Inflammatory macrophage treated with lipopolysaccharide for 1 hour (primary cell): ENCODE measurements around the gene TCF25.
"Not testable (repeated sequence)": the region's sequence is repeated elsewhere in the genome, so short reads cannot be mapped to it uniquely, and the experiment has no call there.

Source experiments
- DNase-seq, 2 donors: peaks; one replicate each; pipeline ENCODE4 v3.0.0-alpha.2; 2020 to 2022

Gene TCF25

DNA sequence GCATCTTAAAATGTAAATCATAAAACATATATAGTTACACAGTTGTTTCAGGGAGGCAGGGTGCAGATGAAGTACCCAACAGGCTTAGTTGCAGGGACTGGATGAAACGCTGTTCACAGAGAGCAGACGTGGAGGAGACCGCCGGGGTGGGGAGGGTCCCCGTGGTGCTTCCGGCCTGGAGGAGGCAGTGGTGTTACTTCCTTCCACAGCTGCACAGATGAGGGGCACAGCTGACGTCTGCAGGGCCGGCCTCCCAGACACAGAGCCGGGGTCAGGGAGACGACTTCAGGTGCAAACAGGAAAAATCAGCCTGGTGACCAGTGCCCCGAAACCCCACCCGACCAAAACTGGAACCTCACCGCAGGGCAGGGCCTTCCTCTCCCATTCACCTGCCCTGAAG is 28.0 kb upstream of the TCF25 start:
- DNase-seq = no peak

DNA sequence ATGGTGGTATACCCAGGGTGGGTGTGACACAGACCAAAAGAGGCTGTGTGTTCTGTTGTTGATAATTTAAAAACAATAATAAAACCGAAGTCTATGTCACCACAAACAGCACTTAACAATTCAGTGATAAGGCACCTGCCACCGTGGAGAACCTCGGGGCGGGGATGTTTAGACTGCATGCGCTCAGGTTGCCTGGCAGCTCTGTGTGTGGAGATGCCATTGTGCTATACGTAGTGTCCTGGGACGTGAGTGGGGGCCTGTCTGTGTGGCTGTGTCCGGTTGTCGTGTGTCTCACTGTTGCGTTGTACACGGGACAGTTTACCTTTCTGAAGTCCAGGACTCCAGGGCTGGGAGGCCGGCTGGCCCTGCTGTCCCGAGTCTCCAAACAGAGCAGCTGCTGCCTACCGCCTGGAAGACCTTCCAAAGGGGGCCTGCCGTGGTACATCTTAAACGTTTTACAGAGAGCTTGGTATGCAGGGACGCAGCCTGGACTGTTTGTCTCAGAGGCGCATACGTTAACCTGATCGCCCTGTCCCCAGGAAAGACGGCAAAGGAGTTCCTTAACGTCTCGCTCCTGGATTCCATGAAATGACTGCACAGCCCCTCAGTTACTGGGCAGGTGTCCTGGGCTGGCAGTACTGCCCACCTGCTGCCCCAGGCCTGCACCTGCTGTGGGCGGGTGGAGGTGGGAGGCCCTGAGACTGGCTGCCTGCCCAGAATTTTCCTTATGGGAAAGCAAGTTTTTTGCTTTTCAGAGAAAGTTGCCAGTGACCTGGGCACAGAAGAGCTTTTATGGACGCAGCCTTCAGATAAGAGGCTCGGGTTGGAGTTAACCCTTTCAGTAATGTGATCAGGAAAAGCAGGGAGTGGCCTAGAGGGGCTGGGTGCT is 26.1 kb upstream of the TCF25 start:
- no peak for DNase-seq

DNA sequence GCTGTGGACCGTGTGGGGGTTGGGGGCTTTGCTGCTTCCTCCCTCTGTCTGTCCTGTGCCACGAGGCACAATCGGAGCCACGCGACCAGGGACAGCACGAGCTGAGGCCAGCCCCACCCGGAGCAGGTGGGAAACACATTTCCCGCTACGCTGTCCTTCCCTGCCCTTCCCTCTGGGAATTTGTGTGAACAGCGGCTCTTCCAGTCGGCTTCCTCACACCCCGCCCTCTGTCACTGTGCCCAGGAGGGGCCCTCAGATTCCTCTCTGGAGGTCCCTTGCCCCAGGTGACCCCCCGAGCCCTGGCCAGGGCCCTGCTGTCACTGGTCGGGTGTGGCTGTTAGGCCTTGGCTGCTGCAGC is 25.5 kb upstream of the TCF25 start:
- DNase-seq = no peak

DNA sequence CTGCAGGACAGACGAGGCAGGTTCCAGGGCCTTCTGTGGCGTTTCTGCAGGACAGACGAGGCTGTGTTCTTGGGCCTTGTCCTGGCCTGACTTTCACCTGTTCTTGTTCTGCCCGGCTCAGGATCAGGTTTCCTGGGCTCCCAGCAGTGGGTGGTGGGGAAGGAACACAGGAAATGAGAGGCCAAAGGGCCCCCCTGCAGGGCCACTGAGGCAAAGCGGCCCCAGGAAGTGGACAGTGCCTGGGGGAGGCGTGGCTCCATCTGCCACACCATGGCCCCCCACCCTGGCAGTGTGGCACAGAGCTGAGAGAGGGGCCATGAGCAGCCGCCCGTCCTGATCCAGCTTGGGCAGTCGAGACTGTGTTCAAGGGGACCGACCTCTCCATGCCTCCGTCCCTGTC is 24.4 kb upstream of the TCF25 start:
- DNase-seq = no peak

DNA sequence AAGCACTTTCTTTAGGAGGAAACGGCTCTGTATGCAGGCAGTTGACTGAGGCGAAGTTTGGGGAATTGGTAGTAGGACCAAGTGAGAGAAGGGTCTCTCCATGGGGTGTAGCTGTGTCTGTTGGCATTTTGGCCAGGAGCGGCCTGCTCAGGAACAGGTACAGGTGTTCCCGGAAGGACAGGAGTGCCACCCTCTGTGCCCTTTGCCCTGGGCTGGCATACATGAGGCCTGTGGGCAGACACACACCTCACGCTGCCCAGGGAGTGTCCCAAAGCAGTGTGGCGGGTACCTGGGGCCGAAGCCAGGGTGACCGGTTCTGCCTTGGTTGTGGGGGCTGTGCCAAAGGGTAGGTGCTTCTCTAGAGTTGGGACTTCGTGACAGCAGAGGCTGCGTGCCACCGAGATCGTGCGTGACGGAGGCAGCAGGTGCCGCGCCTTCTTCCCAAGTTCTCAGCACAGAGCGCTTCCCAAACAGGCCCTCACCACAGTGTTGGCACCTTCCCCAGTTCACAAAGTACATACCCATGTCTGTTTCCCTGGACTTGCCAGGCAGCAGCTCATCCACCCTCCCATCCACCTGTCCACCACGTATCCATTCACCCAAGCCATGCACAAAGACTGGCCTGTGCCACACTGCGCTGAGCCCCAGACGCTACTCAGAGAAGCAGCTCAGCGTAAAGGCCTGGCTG is 19.9 kb upstream of the TCF25 start:
- DNase-seq = no peak

DNA sequence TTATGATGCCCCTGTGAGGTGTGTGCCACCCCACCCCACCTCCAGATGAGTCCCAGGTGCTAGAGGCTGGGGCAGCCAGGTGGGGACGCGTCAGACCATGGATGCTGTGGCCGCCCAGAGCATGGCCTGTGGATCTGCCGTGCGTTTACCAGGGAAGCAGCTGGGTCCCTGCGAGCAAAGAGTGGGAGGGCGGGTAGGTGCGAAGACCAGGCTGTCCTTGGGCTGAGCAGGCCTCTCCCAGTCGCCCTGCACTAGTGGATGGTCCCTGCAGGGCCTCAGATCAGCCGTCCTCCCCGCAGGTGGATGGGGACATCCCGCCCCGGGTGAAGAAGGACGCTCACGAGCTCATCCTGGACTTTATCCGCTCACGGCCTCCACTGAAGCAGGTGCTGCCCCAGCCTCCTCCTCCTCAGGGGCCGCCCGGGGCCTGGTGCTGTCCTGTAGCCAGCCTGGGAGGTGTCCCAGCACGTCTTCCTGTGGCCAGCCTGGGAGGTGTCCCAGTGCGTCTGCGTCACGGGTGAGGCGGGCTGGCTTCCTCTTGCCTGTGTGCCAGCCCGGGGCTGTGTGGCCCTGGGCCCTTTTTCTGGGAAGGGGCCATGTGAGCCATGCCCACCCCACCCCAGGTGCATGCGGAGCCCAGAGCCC is 18.0 kb upstream of the TCF25 start:
- no peak for DNase-seq

DNA sequence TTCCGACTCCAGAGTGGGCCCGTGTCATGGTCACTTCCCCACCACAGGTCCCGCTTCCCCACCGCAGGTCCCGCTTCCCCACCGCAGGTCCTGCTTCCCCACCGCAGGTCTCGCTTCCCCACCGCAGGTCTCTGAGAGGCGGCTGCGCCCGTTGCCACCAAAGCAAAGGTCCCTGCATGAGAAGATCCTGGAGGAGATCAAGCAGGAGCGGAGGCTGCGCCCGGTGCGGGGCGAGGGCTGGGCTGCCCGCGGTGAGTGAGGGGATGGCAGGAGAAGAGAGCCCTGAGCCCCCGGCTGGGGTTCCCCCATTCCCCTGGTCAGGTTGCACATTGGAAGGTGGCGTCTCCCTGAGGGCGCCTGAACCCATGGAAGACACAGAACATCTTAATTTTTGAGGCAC is 17.4 kb upstream of the TCF25 start:
- DNase-seq = no peak

DNA sequence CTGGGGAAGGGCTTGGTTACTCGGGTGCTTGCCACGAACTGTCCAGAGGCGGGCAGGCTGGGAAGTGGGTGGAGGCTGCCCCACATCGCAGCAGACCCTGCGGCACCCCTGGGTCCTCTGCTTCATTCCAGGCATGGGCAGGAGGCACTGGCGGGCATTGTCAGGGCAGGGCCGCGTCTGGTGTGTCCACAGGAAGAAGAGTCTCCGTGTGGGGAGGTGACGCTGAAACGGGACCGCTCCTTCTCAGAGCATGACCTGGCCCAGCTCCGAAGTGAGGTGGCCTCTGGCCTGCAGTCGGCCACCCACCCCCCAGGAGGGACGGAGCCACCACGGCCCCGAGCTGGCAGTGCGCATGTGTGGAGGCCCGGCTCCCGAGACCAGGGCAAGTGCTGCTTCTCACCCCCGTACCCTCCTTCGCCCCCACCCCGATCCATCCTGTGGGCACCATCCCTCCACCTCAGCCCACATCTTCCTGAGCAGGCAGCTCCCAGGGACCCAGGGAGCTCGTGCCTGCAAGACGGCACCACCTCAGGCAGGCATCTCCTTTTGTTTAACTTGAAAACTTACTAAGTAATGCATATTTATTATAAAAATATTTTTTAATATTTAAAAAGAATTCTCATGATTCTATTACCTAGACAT is 14.3 kb upstream of the TCF25 start:
- DNase-seq = no peak

DNA sequence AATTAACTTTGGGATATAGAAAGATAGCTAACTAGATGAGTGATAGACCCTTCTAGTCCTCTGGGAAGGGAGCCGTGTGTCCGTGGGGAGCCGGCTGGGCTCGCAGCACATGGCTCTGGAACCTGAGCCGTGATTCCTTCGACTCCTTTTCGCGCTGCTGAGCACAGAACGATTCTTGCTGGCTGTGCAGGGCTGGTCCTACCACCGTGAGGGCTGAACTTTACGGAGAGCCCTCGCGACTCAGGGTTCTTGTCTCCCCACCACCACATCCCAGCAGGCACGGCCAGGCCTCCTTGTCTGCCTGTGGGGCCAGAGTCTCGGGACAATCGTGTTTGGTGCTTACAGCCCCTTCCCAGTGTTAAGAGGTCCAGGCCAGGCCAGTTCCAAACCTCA is 13.8 kb upstream of the TCF25 start:
- DNase-seq = no peak

DNA sequence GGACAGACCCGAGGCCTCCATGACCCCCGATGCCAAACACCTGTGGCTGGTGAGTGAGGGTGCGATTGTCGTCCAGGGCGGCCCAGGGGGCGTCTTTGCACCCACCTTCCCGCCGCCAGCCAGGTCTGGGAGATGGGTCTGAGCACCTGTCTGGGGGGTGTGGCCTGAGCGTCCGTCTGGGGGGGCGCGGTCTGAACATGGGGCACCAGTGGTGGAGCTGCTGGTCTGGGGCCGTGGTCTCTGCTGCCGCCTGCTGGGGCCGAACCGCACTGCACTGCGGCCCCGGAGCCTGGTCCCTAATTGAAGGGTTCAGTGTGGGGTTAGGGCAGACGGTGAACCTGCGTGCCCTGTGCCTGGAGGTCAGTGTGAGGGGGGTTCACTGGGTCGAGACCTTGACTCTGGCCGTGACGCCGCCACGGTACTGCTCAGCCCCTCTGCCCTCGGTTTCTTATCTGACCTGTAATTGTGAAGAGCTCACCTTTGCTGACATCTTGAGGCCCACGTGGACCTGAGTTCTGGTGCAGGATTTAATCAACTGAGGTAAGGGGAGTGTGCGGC is 12.6 kb upstream of the TCF25 start:
- peak; percentile 27 to 84 for DNase-seq

DNA sequence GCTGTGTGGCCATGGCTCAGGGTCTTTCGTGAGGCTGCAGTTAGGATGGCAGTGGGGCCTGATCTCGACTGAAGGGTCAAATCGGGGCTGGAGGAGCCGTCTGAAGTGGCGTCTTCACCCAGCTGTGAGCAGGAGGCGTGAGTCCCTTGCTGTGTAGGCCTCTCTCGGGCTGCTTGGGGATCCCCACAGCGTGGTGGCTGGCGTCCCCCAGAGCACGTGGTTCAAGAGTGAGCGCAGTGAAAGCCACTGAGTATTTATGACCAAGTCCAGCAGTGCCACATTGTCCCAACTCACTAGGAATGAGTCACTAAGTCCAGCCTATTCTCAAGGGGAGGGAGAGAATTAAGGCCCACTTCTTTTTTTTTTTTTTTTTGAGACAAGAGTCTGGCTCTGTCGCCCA is 11.7 kb upstream of the TCF25 start:
- DNase-seq = peak; percentile 20 to 77

DNA sequence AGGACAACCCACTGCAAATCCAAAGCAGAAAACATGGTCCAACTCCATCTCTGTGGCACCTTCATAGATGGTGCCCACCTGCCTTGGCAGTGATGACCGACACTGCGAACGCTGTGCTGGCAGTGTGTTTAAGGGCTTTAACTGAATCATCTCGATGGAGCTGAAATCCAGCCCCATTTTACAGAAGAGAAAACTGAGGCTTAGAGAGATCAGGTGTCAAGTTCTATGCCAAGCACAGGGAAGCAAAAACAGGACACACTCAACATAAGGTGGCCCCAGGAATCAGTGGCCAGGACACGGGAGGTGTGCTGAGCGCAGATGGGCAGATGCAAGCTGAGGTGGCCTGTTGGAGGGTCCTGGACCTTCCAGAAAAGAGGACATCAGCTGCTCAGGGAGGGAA is 10.7 kb upstream of the TCF25 start:
- no peak for DNase-seq

DNA sequence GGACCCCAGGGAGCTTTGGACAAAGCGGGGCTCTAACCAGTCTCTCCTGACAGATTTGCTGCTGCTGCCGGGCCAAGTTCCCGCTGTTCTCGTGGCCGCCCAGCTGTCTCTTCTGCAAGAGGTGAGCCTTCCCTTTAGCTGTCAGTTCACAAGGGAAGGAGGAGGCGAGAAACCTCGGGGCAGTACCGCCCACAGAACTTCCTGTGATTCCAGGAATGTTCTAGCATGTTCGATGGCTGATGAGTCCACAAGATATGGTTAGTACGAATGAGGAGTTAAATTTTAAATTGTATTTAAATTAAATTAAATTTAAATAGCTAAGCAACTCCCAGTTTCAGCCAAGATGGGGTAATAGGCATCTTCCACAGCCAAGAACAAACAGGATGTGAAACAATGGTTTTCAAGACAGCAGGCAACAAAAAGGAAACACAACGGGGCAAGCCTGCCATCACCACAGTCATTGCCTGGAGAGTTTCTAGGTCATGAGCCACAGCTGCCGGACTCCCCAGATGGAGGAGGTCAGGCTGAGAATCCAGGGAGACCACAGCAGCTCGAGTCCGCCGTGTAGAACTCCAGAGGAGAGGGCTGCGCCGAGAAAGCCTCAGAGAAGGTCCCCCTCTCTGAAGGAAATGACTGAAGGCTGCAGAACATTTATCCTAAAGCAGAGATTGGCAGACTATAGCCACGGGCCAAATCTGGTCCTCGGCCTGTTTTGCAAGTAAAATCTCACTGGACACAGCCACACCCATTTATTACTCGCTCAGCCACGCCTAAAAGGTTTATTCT is 9.5 kb upstream of the TCF25 start:
- peak; percentile 75 to 81 for DNase-seq

DNA sequence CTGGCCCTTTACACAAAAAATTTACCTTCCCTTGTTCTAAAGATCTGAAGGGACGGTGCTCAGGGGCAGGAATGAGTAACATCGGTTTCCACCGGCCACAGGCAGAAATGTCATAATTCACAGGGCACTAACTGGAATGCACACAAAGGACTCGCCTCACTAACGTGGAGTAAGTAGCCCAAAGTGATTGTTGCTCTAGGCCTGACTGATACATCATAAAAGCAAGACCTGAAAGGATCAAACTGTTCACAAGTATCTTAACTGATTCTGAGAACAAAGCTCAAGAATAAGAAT is 8.9 kb upstream of the TCF25 start:
- DNase-seq = peak; percentile 19 to 23

DNA sequence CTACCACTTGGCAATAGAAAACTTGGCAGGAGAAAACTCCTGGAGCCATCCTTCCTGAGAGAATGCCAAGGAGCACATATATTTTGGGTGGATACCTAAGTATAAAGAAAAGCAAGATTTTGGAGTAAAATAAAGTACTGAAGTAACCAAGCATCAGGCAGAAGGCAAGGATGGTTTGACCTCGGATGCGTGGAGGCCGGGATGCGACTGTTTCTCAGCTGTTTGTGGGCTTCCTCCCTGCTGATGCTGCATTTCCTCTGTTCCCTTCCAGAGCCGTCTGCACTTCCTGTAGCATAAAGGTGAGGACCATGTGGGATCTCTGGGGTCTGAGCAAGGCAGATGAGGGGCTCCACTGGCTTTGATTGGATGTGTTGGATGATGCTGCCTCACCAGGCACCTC is 5.5 kb upstream of the TCF25 start:
- DNase-seq = no peak

DNA sequence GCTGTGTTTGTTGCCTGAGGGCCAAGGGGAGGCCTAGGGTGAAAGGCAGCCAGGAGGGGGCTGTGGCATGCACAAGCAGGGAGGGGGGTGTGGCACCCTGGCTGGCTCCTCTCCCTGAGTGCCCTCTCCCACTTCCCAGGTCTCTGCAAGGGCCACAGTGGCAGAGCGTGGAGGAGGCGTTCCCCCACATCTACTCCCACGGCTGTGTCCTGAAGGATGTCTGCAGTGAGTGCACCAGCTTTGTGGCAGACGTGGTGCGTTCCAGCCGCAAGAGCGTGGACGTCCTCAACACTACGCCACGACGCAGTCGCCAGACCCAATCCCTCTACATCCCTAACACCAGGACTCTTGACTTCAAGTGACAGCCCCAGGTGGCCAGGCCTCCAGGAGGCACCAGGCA is 3.5 kb upstream of the TCF25 start:
- DNase-seq = no peak

DNA sequence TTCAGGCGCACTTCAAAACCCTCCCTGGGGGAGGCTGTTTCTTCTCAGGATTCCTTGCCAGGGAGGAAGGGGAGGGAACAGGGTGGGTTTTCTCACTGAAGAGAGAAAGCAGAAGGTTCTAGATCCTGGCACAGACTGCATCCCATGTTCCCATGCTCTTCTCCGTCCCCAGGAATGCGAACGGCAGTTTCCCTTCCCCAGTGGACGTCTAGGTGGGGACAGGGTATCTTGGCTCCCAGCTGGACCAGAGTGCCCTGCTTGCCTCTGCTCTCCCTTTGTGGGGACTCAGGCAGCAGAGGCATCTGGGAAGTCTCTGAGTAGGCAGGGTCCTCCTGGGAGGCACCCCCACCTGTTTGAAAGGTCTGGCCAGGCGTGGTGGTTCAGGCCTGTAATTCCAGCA is 3.0 kb upstream of the TCF25 start:
- no peak for DNase-seq

DNA sequence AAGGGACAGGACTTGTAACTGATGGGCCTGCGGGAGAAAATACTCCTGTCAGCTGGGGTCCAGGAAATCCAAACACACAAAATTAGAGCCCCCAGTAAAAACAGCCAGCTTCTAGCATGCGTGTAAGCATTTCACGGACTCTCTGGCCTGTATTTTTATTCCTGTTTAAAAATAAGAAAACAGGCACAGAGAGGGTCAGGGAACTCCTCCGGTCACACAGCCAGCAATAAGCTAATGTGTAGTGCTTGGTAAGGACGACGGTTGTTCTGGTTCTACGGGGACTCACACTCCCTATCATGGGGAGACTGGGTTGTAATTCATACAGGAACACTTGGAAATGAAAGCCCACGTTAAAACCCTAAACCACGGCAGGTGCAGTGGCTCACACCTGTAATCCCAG is 1.5 kb upstream of the TCF25 start:
- DNase-seq = no peak

DNA sequence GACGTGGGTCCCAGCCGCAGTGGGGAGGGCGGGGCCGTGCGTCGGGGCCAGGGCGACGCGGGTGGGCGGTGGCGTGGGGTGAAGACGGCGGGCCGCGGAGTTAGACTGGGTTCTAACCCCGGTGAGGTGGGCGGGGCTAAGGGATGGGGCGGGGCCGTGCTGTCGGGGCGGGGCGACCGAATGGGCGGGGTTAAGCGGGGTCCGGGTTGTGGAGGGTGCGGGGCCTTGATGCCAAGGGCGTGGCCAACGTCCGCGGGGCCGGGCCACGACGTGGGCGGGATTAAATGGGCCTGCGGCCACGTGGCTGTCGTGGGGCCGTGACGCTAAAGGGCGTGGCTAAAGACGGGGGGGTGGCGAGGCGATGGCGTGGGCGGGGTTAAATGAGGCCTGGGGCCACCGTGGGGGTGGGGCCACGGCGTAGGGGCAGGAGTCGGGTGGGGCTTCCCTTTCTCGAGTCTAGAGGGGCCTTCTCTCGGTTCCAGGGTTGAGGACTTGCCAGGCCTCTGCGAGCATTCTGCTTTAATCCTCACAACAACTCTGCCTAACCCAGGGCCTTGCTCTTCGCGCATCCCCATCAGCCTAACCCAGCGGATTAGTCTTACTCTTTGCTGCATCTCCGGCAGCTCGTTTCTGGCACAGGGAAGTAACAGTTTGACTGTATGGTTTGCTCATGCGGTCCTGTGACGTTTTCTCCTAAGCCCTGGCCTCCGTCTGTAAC is 739 bp downstream of the TCF25 start:
- DNase-seq = peak; percentile 96 to 99

DNA sequence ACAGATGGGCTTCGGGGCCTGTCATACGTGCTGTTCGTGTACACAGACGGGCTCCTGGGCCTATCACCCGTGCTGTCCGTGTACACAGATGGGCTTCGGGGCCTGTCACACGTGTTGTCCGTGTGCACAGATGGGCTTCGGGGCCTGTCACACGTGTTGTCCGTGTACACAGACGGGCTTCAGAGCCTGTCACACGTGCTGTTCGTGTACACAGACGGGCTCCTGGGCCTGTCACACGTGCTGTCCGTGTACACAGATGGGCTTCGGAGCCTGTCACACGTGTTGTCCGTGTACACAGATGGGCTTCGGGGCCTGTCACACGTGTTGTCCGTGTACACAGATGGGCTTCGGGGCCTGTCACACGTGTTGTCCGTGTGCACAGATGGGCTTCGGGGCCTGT is 5.7 kb downstream of the TCF25 start:
- DNase-seq = not testable (repeated sequence)

DNA sequence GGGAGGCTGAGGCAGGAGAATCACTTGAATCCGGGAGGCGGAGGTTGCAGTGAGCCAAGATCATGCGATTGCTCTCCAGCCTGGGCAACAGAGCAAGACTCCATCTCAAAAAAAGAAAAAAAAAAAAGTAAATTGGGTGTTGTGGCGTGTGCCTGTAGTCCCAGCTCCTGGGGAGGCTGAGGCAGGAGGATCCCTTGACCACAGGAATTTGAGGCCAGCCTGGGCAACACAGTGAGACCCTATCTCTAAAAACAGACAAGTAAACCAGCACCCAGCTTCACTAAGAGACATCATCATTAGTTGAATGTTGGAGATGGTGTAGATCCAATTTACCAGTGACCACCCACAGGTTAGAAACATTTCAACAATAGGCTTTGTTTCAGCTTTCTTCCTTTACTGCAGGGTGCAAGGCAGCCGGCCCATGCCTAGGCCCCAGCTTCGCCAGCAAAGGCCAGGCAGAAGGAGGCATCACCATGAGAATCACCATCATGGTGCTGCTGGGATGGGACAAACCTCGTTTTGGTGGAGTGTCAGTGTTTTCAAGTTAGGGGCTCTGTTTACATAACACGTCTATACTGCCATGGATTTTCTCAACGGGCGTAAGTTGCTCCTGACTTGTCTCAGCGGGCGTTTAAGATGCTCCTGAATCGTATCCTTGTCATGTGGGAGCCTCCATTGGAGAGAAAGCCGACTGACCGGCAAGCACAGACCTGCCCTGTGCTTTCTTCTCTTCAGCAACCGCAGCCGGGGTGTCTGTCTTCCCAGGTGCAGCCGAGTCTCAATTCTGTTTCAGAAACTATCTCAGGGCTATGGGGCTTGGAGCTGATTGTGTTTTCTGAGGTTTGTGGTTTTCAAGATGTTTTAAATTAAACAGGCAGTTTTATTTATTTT is 7.3 kb downstream of the TCF25 start:
- no peak for DNase-seq
